PC-9 (cell line): ENCODE data around the gene SERTAD1. TPM values are rescaled to one million over a fixed set of nuclear protein-coding genes. Genes with fewer than 3 reads are reported as not detected.
A peak's percentile ranks its signal among the peaks of the same experiment; 100 is the strongest.

Experiments
- BruUV-seq: library from RNA; stranded (reverse); fragments of 400-500 nt; replicated peaks from 2 replicates; lab custom pipeline; 2021; lab: Mats Ljungman, UMichigan
- CTCF ChIA-PET: fragments of 300-600 bp; sonication (Branson Sonifier 250); formaldehyde crosslinking; loops from one replicate; lab custom pipeline; 2022; ENCODE audit warnings: antibody characterized with exemption; lab: Charles Lee
- POLR2A ChIA-PET: fragments of 300-600 bp; sonication (Branson Sonifier 250); formaldehyde crosslinking; loops from one replicate; lab custom pipeline; 2022; ENCODE audit warnings: antibody characterized with exemption; ENCODE audit not compliant: unreplicated experiment; lab: Charles Lee
- DNase-seq, 2 experiments: peaks; one replicate each; pipeline versions ENCODE4 v3.0.0 to v3.0.0-alpha.2; 2015 to 2022; ENCODE audit warnings: mixed read lengths in 1 of 2
- H2AFZ ChIP-seq: fragments of 200-600 bp; sonication (generic); 2 replicates; pipeline ENCODE4 v1.8.1; 2017; ENCODE audit warnings: antibody characterized with exemption
- H3F3A ChIP-seq: fragments of 200-600 bp; sonication (generic); 2 replicates; pipeline ENCODE4 v1.8.1; 2017; ENCODE audit warnings: antibody characterized with exemption, mild to moderate bottlenecking, low read depth; ENCODE audit not compliant: insufficient read depth
- H3K27ac ChIP-seq: fragments of 200-600 bp; sonication (generic); 2 replicates; pipeline ENCODE4 v1.6.1; 2016; ENCODE audit warnings: mixed run types
- H3K27me3 ChIP-seq: fragments of 200-600 bp; sonication (generic); 2 replicates; pipeline ENCODE4 v1.6.1; 2016; ENCODE audit warnings: low read depth, mixed run types; ENCODE audit not compliant: insufficient read depth
- H3K36me3 ChIP-seq: fragments of 200-600 bp; sonication (generic); 2 replicates; pipeline ENCODE4 v1.6.1; 2016; ENCODE audit warnings: low read depth, mixed run types
- H3K4me1 ChIP-seq: fragments of 200-600 bp; sonication (generic); replicated peaks from 2 replicates; pipeline ENCODE4 v1.6.1; 2016; ENCODE audit warnings: mixed run types; ENCODE audit not compliant: insufficient read depth
- H3K4me2 ChIP-seq: fragments of 200-600 bp; sonication (generic); 2 replicates; pipeline ENCODE4 v1.6.1; 2017; ENCODE audit warnings: mixed run types
- H3K4me3 ChIP-seq: fragments of 200-600 bp; sonication (generic); 2 replicates; pipeline ENCODE4 v1.6.1; 2016; ENCODE audit warnings: mixed run types
- H3K79me2 ChIP-seq: fragments of 200-600 bp; sonication (generic); 2 replicates; pipeline ENCODE4 v1.6.1; 2017; ENCODE audit warnings: low read depth, mixed run types
- H3K9me2 ChIP-seq: fragments of 200-600 bp; sonication (generic); 2 replicates; pipeline ENCODE4 v1.8.1; 2017; ENCODE audit warnings: mild to moderate bottlenecking; ENCODE audit not compliant: insufficient read depth
- H3K9me3 ChIP-seq: fragments of 200-600 bp; sonication (generic); 2 replicates; pipeline ENCODE4 v1.8.1; 2016; ENCODE audit warnings: low read depth; ENCODE audit not compliant: insufficient read depth
- H4K20me1 ChIP-seq: fragments of 200-600 bp; sonication (generic); 2 replicates; pipeline ENCODE4 v1.8.1; 2017; ENCODE audit not compliant: insufficient read depth
- CTCF ChIP-seq: fragments of 200-600 bp; sonication (generic); conservative IDR thresholded peaks from 2 replicates; pipeline ENCODE4 v1.6.1; 2017; ENCODE audit warnings: mixed run types, antibody characterized with exemption, mild to moderate bottlenecking, moderate library complexity
- EZH2 ChIP-seq: fragments of 200-600 bp; sonication (generic); IDR thresholded peaks from 2 replicates; pipeline ENCODE4 v1.8.0; 2017; ENCODE audit warnings: antibody characterized with exemption, low read depth
- intact Hi-C: fragments of 100-400 bp; cut with micrococcal nuclease; formaldehyde crosslinking; loops from one replicate; pipeline ENCODE4 v1.10.0; 2022; ENCODE audit not compliant: unreplicated experiment
- total RNA-seq: library from RNA; stranded (reverse); gene quantifications from 2 replicates; pipeline ENCODE4 v1.2.3, GENCODE V29; 2021

SERTAD1 gene
- total RNA-seq, 1 experiment from 2014 or later, result 7.8 TPM

GRCh38 chr19:40395956-40396355, 29.8 kb downstream of the SERTAD1 start:
- 0 out of 2 replicates have a peak, but pooled peaks cover 4% of the 10 kb centered on the region for H3F3A ChIP-seq
- no peak overlapping the region for H2AFZ ChIP-seq
- TF ChIP-seq CTCF, result no peak
- TF ChIP-seq EZH2, result no peak
- H3K36me3 ChIP-seq, result no peaks in the 10 kb centered on the region
- no peaks in the 10 kb centered on the region for H4K20me1 ChIP-seq
- no peaks in the 10 kb centered on the region for H3K27me3 ChIP-seq
- intact Hi-C loops, result loop anchor here (10.0 kb wide), 1 partner anchor 129 kb away; no protein-coding TSS in a partner anchor
- H3K9me2 ChIP-seq, result no peaks in the 10 kb centered on the region
- BruUV-seq, result no TSS peak
- H3K27ac ChIP-seq, result no peak overlapping the region
- POLR2A ChIA-PET, result no interaction called here
- DNase-seq, result no peak
- no peak overlapping the region for H3K4me3 ChIP-seq
- H3K9me3 ChIP-seq, result no peaks in the 10 kb centered on the region
- no peaks in the 10 kb centered on the region for H3K79me2 ChIP-seq
- CTCF ChIA-PET, result interaction anchor here (0.6 kb wide), 1 partner anchor 13 kb away, joined by 4 read pairs; no protein-coding TSS in a partner anchor
- peaks cover 18% of the 10 kb centered on the region for H3K4me1 ChIP-seq
- H3K4me2 ChIP-seq, result no peak overlapping the region

GRCh38 chr19:40394816-40395210, 31.0 kb downstream of the SERTAD1 start:
- Histone ChIP-seq H3K9me3 (no peaks in the 10 kb centered on the region), H3K36me3 (no peaks in the 10 kb centered on the region), H4K20me1 (no peaks in the 10 kb centered on the region), H3K27ac (no peak overlapping the region), H3K27me3 (no peaks in the 10 kb centered on the region), H2AFZ (no peak overlapping the region), H3F3A (0 out of 2 replicates have a peak, but pooled peaks cover 4% of the 10 kb centered on the region), H3K9me2 (no peaks in the 10 kb centered on the region), H3K4me3 (no peak overlapping the region), H3K79me2 (no peaks in the 10 kb centered on the region), H3K4me2 (no peak overlapping the region), H3K4me1 (peaks cover 18% of the 10 kb centered on the region)
- no peak for DNase-seq
- no TSS peak for BruUV-seq
- ChIA-PET CTCF (interaction anchor here (0.5 to 0.6 kb wide), 2 partner anchors 26 to 76 kb away, joined by 3 to 4 read pairs; no protein-coding TSS in a partner anchor), POLR2A (no interaction called here)
- TF ChIP-seq CTCF (no peak), EZH2 (no peak)
- intact Hi-C loops, result loop anchor here (5.0 to 10.0 kb wide), 2 partner anchors 48 to 130 kb away; partner anchors contain the start of genes C19orf47 and PLD3

GRCh38 chr19:40393894-40394815, 31.6 kb downstream of the SERTAD1 start:
- CTCF ChIA-PET, result interaction anchor here (0.5 to 0.7 kb wide), 3 partner anchors 18 to 77 kb away, joined by 3 to 4 read pairs (median 3); no protein-coding TSS in a partner anchor

More at GRCh38 chr19:40393894-40394815, 31.6 kb downstream of the SERTAD1 start:
- H3K79me2 ChIP-seq, result no peaks in the 10 kb centered on the region
- intact Hi-C loops, result loop anchor here (2.0 to 10.0 kb wide), 3 partner anchors 47 to 131 kb away; partner anchors contain the start of genes BLVRB, C19orf47 and PLD3
- no peak overlapping the region for H3K27ac ChIP-seq
- H3K27me3 ChIP-seq, result no peaks in the 10 kb centered on the region
- no peaks in the 10 kb centered on the region for H3K9me3 ChIP-seq
- no peak overlapping the region for H3K4me3 ChIP-seq
- H2AFZ ChIP-seq, result no peak overlapping the region
- H3K36me3 ChIP-seq, result no peaks in the 10 kb centered on the region
- H3K4me1 ChIP-seq, result peaks cover 18% of the 10 kb centered on the region
- DNase-seq, result no peak
- TF ChIP-seq EZH2, result no peak
- no peak for TF ChIP-seq CTCF
- peak overlapping the region; percentile 77; the same call in 1 of the 2 replicates for H3K4me2 ChIP-seq
- H4K20me1 ChIP-seq, result no peaks in the 10 kb centered on the region
- H3F3A ChIP-seq, result no peaks in the 10 kb centered on the region
- no peaks in the 10 kb centered on the region for H3K9me2 ChIP-seq
- POLR2A ChIA-PET, result no interaction called here
- no TSS peak for BruUV-seq
